22Rv1 (cell line): ENCODE data around the gene NMRAL1.

Experiments used
- H3K27ac ChIP-seq: fragments of 450-650 bp; 2 replicates; pipeline ENCODE4 v1.5.1; 2017
- ZFX ChIP-seq: fragments of 450-650 bp; IDR thresholded peaks from 2 replicates; pipeline ENCODE4 v1.6.1; 2017; ENCODE audit warnings: antibody characterized with exemption, borderline replicate concordance
- TF ChIP-seq, protein P1 (sequence below): fragments of 450-650 bp; IDR thresholded peaks from 2 replicates; pipeline ENCODE4 v1.5.1; 2017; ENCODE audit warnings: mild to moderate bottlenecking

Gene NMRAL1

DNA sequence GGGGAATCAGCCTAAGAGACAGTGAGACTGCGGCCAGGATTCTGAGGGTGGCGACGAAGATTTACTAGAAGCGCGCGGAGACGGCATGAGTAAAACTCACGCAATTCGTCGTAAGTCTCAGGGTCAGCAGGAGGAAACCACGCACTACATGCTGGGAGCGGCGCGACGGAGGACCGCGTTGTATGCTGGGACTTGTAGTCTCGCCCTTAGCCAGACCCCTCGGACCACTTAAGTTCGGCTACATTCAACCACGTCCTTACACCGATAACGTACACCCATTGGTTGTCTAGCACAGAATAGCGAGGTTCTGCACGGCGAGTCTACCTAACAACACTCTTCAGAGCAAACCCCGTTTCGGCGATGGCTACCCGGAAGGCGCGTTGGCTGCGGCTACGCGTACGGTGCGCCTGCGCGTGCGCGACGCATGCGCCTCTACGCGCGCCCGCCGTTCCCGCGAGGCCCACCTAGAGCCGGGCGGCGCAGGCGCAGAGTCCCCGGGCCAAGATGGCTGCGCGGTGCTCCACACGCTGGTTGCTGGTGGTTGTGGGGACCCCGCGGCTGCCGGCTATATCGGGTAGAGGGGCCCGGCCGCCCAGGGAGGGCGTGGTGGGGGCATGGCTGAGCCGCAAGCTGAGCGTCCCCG is 48.9 kb downstream of the NMRAL1 start, which contains the start of gene DNAJA3:
Gene DNAJA3, plus strand, starts transcription at position 491 of the 643 bp plus-strand sequence. Its CDS starts 14 bp downstream, at position 505.
- H3K27ac ChIP-seq: peak within 1 kb of the TSS; percentile 91
- no peak for TF ChIP-seq ZFX
- TF ChIP-seq, protein P1, sequence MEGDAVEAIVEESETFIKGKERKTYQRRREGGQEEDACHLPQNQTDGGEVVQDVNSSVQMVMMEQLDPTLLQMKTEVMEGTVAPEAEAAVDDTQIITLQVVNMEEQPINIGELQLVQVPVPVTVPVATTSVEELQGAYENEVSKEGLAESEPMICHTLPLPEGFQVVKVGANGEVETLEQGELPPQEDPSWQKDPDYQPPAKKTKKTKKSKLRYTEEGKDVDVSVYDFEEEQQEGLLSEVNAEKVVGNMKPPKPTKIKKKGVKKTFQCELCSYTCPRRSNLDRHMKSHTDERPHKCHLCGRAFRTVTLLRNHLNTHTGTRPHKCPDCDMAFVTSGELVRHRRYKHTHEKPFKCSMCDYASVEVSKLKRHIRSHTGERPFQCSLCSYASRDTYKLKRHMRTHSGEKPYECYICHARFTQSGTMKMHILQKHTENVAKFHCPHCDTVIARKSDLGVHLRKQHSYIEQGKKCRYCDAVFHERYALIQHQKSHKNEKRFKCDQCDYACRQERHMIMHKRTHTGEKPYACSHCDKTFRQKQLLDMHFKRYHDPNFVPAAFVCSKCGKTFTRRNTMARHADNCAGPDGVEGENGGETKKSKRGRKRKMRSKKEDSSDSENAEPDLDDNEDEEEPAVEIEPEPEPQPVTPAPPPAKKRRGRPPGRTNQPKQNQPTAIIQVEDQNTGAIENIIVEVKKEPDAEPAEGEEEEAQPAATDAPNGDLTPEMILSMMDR: no peak

DNA sequence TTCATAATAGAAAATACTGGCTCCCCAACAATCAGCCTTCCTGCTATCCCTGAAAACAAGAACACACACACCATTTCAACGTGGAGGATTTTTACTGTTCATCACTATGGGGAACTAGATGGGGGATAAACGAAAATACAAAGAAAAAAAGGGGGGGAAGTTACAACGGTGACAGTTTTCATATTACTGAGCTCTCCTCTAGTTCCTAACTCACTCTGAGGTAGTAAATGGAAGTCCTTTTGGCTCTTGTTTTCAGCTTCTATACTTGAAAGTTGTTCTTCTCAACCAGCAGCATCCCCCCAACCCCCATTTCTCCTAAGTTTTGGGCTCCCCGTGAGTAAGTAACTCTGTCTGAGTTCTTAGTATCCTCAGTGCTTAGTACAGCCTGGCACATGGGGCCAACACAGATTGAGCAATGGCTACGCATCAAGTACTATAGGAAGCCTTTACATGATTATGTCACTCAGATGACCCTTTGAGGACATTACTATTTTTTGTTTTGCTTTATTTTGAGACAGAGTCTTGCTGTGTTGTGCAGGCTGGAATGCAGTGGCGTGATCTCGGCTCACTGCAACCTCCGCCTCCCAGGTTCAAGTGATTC is 53.8 kb downstream of the NMRAL1 start:
- TF ChIP-seq ZFX: no peak
- TF ChIP-seq, protein P1: no peak

DNA sequence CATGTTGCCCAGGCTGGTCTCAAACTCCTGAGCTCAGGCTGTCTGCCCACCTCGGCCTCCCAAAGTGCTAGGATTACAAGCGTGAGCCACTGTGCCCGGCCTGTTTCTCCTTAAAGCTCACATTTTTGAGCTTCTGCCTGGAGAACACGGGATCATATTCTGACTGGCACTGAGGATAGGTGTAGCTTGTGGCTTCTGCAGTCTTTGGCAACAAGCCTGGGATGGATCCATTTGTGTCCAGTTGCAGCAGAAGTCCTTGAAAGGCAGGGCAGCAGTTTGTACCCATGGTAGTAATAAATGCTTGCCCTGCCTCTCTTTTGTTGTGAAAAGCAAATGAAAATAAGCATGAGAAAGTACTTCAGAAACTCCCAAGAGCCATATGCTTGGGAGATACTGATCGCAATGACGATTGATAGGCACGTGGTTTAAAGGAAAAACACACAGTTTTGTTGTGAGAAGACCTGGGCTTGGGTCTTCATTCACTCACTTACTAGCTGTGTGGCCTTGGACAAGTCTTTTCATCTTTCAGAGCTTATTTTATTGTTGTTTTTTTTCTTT is 54.9 kb downstream of the NMRAL1 start:
- H3K27ac ChIP-seq: no peak overlapping the region
- TF ChIP-seq, protein P1: no peak
- no peak for TF ChIP-seq ZFX

More for the DNA sequence above, 53.8 kb downstream of the NMRAL1 start:
- H3K27ac ChIP-seq: no peak overlapping the region

DNA sequence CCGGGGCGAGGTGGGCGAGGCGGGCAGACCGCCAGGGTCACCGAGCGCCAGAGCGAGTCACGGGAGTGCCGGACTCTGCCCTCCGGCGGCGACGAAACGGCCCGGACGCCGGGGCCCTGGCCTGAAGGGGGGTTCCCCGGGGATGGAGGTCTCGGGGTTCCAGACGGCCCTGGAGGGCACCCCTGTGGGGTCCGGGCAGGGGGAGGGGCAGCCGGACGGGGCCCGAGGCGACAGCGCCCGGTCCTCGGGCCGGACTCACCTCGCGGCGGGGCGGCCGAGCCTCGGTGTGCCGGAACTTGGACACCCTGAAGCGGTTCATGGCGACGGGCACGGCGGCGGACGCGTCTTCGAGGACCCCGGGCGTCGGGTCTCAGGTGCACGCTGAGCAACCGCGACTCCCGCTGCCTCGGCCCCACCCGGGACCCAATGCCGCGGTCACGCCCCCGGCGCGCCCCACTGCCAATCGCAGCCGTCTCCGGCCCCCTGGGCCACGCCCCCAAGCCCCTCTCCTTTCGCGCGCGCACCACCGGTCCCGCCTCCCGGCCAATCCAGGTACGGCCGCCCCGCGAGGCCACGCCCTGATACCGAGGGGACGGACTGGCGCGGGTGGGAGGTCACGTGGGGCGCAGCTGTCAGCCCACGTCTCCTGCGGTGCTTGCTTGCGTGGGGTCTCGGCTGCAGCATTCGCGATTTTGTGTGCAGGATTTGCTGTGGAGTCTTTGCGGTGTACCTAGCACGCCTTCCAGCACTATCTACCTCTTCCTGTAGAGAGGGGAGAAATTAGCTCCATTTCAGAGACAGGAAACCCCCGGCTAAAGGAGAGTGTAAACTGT is 58.0 kb downstream of the NMRAL1 start, which contains the start of gene CORO7:
Gene CORO7, minus strand, starts transcription at position 397 of the 833 bp plus-strand sequence. Its CDS starts 78 bp downstream, at position 319.
- TF ChIP-seq ZFX: no peak
- TF ChIP-seq, protein P1: no peak
- peak within 1 kb of the TSS; percentile 10; the same call in 1 of the 2 replicates for H3K27ac ChIP-seq

DNA sequence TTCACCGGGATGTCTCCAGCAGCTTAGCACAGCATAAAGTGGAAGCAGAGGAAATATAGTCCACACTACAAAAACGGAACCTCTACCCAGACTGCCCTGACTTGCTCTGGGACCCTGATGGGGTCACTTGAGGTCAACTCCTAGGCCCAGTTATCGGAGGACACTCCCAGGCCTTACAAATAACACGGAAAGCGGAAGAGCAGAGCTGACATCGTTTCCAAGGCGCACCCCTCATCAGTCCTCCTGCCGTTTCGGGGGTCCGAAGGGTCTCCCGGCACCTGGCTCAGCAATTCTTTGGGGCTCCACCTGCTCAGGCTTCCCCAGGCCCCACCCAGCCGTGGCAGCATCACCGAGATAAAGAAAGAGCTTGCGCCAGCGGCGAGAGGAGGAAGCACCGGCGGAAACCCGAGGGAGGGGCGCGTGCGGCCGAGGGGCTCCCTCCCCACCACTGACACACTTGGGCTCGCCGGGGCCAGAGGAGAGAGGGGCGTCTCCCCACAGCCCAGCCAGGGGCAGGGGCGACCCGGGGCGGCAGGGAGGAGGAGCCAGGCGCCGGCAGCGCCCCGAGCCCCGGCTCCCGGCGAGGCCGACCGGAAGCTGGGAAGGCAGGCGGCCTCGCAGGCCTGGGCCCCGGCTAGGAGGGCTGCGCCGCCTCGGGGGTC is 58.8 kb downstream of the NMRAL1 start:
- no peak overlapping the region for H3K27ac ChIP-seq
- no peak for TF ChIP-seq ZFX
- TF ChIP-seq, protein P1: no peak

DNA sequence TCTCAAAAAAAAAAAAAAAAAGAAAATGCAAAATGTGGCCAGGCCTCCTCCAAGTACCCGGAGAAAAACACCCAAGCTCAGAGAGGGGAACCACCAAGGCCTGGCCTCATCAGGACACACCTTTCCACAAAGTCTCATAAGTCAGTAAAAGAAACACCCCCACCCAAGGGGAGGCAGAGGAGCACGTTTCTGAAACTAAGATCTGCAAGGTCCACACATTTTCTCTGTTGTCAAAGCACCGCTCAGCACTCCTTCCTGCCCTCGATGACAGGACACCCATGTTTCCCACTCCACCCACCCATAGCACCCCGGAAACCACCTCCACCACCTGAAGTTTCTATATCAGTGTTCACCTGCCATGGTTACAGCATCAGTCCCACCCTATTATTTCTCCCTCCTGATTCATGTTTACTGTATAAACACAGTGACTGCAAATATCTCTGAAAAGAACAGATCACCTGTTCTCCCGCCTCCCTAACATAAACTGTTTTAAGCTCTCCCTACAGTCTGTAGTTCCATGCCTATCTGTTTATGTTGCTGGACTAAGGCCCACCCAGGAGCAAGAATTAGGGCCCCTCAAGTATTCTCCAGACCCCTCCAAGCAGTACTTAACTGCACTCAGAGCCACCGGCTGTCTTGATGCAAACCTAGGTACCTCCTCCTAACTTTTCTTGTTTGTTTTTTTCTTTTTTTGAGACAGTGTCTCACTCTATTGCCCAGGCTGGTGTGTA is 60.1 kb downstream of the NMRAL1 start:
- H3K27ac ChIP-seq: no peak overlapping the region

More for the DNA sequence above, 60.1 kb downstream of the NMRAL1 start:
- TF ChIP-seq, protein P1: no peak
- TF ChIP-seq ZFX: no peak
